Activated naive CD4-positive, alpha-beta T cell treated with anti-CD3 and anti-CD28 coated beads for 36 hours (primary cell): ENCODE data around the gene PDCD5. TPM values are rescaled to one million over a fixed set of nuclear protein-coding genes. Genes with fewer than 3 reads are reported as not detected.
A peak's percentile ranks its signal among the peaks of the same experiment; 100 is the strongest.
"Not testable (repeated sequence)": the region's sequence is repeated elsewhere in the genome, so short reads cannot be mapped to it uniquely, and the experiment has no call there.

Experiments
- CTCF ChIA-PET: fragments of 350-600 bp; sonication (Branson Sonifier 250); formaldehyde crosslinking; loops from one replicate; lab custom pipeline; 2021; ENCODE audit warnings: antibody characterized with exemption; lab: Charles Lee
- DNase-seq: peaks from one replicate; pipeline ENCODE4 v3.0.0-alpha.2; 2020
- H3K27ac Mint-ChIP-seq: one replicate; pipeline ENCODE4 v1.8.0; 2021; ENCODE audit warnings: mild to moderate bottlenecking, mixed read lengths
- H3K27me3 Mint-ChIP-seq: one replicate; pipeline ENCODE4 v1.8.0; 2021; ENCODE audit warnings: low read depth, mixed read lengths
- H3K36me3 Mint-ChIP-seq: one replicate; pipeline ENCODE4 v1.8.0; 2021; ENCODE audit warnings: low read depth, mixed read lengths
- H3K4me1 Mint-ChIP-seq: one replicate; pipeline ENCODE4 v1.8.0; 2021; ENCODE audit warnings: low read depth, mixed read lengths
- H3K4me3 Mint-ChIP-seq: one replicate; pipeline ENCODE4 v1.8.0; 2021; ENCODE audit warnings: mild to moderate bottlenecking, moderate library complexity, mixed read lengths
- H3K9me3 Mint-ChIP-seq: one replicate; pipeline ENCODE4 v1.8.0; 2021; ENCODE audit warnings: mixed read lengths
- intact Hi-C: fragments of 100-400 bp; cut with micrococcal nuclease; formaldehyde crosslinking; loops from one replicate; pipeline ENCODE4 v1.15.1; 2023
- total RNA-seq, 2 experiments: library from RNA; stranded (reverse); gene quantifications; one replicate each; pipeline ENCODE4 v1.2.3, GENCODE V29; 2021

Gene PDCD5
- total RNA-seq, 2 experiments from 2014 or later, result 233 to 242 TPM

DNA sequence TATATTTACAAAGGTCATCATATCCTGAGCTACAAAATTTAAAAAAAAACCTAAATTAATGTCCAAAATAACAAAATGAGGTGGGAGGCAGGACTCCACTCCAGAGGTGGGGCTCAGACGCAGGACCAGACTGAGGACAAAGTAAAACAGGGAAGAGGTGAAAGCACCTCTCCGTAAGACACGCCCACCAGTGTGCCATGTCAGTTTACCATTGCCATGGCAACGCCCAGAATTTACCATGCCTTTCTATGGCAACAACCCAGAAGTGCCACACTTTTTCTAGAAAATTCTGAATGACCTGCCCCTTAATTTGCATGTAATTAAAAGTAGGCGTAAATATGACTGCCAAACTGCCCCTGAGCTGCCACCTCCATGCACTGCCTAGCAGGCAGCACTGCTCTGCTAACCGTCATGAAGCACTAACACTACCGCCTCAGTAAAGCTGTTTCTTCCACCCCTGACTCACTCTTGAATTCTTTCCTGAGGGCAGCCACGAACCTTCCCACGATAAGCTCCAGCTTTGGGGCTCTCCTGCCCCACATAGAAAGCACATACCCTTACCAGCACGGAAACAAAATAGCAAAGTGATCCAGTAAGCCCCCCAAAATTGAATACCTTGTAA, 22.3 kb upstream of the PDCD5 start:
- Mint-ChIP-seq H3K9me3 (no peaks in the 10 kb centered on the region), H3K27me3 (no peaks in the 10 kb centered on the region), H3K27ac (no peak overlapping the region), H3K4me1 (no peaks in the 10 kb centered on the region), H3K36me3 (no peaks in the 10 kb centered on the region), H3K4me3 (no peak overlapping the region)
- CTCF ChIA-PET, result interaction anchor here (1.0 kb wide), 1 partner anchor 11 kb away, joined by 4 read pairs; no protein-coding TSS in a partner anchor
- no peak for DNase-seq
- intact Hi-C loops, result no loop called here

DNA sequence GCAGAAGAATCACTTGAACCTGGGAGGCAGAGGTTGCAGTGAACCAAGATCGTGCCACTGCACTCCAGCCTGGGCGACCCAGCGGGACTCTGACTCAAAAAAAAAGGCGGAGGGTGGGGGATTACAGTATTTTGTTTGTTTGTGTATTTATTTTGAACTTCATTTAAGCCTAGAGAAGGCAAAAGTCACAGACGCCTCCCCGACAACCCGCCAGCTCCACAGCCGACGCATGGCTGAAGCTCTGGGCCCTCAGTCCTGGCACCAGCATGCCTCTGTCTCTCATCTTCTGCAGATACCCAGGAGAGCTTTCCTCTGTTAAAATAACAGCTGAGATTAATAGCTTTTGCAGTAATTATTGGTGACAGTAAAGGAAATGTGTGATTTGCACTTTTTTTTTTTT, 17.2 kb upstream of the PDCD5 start:
- DNase-seq, result no peak
- CTCF ChIA-PET, result interaction anchor here (0.6 kb wide), 1 partner anchor 101 kb away, joined by 3 read pairs; no protein-coding TSS in a partner anchor
- intact Hi-C loops, result no loop called here

DNA sequence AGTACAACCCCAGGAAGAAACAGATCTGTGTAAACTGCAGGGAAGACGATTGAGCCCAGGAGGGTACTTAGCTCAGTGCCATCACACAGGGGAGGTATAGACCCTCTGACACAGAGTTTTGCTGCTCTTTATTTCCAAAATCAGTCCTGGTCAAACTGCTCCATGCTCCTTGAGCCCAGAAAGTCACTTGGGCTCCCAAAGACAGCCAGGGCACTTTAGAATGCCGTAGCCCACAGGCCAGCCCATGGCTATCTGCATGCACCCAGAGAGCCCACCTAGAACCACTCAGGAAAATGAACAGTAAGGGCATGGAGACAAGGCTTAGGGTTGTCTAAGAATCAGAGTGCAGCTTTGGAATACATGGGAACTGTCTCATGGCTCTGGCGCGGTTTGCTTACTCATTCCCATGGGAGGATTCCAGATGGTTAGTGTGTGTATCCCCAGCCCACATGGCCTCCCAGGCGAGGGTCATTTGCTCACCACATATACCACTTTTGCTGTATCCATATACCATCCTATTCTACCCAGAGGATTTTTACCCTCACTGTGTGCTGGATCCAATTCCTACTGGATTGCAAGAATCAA, 14.7 kb upstream of the PDCD5 start:
- CTCF ChIA-PET, result interaction anchor here (0.7 kb wide), 1 partner anchor 513 kb away, joined by 3 read pairs; no protein-coding TSS in a partner anchor
- Mint-ChIP-seq H3K4me3 (no peak overlapping the region), H3K4me1 (peaks cover 7% of the 10 kb centered on the region), H3K9me3 (no peaks in the 10 kb centered on the region), H3K27ac (no peak overlapping the region), H3K36me3 (no peaks in the 10 kb centered on the region), H3K27me3 (peaks cover 12% of the 10 kb centered on the region)
- no peak for DNase-seq
- intact Hi-C loops, result no loop called here

More for the DNA sequence above, 17.2 kb upstream of the PDCD5 start:
- no peaks in the 10 kb centered on the region for H3K9me3 Mint-ChIP-seq
- H3K4me1 Mint-ChIP-seq, result no peaks in the 10 kb centered on the region
- H3K4me3 Mint-ChIP-seq, result no peak overlapping the region
- no peaks in the 10 kb centered on the region for H3K36me3 Mint-ChIP-seq
- peaks cover 3% of the 10 kb centered on the region for H3K27me3 Mint-ChIP-seq
- no peak overlapping the region for H3K27ac Mint-ChIP-seq

DNA sequence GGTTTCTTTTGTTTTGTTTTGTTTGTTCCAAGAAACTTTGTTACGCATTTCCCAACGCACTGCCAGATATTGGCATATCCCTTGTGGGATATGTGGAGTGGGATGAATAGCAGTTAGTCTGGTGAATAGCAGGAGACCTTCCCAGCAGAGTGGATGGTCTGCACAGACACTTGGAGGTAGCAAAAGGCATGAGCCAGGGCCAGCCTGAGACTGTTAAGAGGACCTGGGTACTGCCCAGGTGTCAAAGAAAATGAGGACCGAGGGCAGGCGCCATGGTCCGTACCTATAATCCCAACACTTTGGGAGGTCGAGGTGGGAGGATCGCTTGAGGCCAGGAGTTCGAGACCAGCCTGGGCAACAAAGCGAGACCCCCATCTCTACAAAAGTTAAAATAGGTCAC, 13.5 kb upstream of the PDCD5 start:
- peaks cover 8% of the 10 kb centered on the region for H3K4me1 Mint-ChIP-seq
- H3K9me3 Mint-ChIP-seq, result no peaks in the 10 kb centered on the region
- H3K27me3 Mint-ChIP-seq, result peaks cover 12% of the 10 kb centered on the region
- CTCF ChIA-PET, result no interaction called here
- no peak for DNase-seq
- intact Hi-C loops, result no loop called here
- no peak overlapping the region for H3K4me3 Mint-ChIP-seq
- no peaks in the 10 kb centered on the region for H3K36me3 Mint-ChIP-seq
- no peak overlapping the region for H3K27ac Mint-ChIP-seq

DNA sequence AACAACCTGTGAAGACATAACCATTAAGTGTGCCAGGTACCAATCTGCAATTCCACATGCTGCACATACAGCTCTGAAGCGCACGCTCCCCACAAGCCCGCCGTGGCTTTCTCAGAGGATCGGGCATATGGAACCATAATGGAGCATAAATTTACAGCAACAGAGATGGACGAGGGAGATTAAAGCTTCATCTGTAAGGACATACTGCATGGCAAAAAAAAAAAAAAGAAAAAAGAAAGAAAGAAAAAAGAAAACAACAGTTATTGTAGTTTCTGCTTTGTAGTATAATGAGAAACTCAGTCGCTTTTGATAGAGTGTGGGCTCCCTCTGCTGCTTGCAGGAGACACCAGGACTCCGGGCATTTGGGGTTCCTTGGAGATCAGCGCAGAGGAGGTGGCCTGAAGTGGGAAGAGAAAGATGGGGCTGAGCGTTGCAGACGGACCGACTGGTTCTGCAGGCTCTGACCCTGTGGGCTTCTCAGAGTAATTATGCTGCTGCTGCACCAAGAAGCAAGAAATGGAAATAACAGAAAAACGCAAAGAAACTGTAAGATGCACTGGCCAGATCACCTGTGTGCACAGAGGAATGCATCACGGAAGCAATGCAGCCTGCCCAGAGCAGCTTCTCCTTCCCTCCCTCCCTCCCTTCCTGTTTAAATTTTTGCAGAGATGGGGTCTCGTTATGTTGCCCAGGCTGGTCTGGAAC, 10.8 kb upstream of the PDCD5 start:
- CTCF ChIA-PET, result interaction anchor here (0.7 to 1.2 kb wide), 5 partner anchors 11 to 928 kb away, joined by 4 to 6 read pairs (median 4); no protein-coding TSS in a partner anchor
- no peaks in the 10 kb centered on the region for H3K9me3 Mint-ChIP-seq
- peaks cover 14% of the 10 kb centered on the region for H3K27me3 Mint-ChIP-seq
- no peak overlapping the region for H3K4me3 Mint-ChIP-seq
- peaks cover 16% of the 10 kb centered on the region for H3K4me1 Mint-ChIP-seq
- H3K27ac Mint-ChIP-seq, result no peak overlapping the region
- intact Hi-C loops, result loop anchor here (1.0 kb wide), 3 partner anchors 106 to 282 kb away; no protein-coding TSS in a partner anchor
- no peaks in the 10 kb centered on the region for H3K36me3 Mint-ChIP-seq
- DNase-seq, result peak; percentile 76

DNA sequence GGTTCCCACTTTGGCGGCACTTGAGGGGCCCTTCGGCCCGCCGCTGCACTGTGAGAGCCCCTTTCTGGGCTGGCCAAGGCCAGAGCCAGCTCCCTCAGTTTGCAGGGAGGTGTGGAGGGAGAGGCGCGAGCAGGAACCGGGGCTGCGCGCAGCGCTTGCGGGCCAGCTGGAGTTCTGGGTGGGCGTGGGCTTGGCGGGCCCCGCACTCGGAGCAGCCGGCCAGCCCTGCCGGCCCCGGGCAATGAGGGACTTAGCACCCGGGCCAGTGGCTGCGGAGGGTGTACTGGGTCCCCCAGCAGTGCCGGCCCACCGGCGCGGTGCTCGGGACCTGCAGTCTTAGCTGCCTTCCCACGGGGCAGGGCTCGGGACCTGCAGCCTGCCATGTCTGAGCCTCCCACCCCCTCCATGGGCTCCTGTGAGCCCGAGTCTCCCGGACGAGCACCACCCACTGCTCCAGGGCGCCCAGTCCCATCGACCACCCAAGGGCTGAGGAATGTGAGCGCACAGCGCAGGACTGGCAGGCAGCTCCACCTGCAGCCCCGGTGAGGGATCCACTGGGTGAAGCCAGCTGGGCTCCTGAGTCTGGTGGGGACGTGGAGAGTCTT, 9.4 kb upstream of the PDCD5 start:
- H3K9me3 Mint-ChIP-seq, H3K36me3 Mint-ChIP-seq, DNase-seq, H3K4me3 Mint-ChIP-seq, intact Hi-C loops, H3K27ac Mint-ChIP-seq: not testable (repeated sequence)
- peaks cover 16% of the 10 kb centered on the region for H3K4me1 Mint-ChIP-seq
- peaks cover 14% of the 10 kb centered on the region for H3K27me3 Mint-ChIP-seq
- CTCF ChIA-PET, result interaction anchor here (0.6 kb wide), 1 partner anchor 161 kb away, joined by 3 read pairs; no protein-coding TSS in a partner anchor

DNA sequence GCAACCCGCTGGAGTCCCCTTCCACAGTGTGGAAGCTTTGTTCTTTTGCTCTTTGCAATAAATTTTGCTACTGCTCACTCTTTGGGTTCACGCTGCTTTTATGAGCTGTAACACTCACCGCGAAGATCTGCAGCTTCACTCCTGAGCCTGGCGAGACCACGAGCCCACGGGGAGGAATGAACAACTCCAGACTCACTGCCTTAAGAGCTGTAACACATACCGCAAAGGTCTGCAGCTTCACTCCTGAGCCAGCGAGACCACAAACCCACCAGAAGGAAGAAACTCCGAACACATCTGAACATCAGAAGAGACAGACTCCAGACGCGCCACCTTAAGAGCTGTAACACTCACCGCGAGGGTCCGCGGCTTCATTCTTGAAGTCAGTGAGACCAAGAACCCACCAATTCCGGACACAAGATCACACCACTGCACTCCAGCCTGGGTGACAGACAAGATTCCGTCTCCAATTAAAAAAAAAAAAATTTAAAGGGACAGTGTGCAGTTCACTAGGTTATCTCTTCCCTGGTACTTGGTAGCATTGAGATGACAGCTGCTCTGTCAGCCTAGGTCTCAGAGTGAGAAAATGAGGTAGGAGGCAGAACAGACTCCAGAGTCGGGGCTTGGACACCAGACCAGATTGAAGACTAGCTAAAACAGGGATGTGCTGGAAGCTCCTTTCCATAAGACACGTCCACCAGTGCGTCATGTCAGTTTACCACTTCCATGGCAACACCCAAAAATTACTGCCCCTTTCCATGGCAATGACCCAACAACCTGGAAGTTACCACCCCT, 8.1 kb upstream of the PDCD5 start:
- not testable (repeated sequence) for H3K27ac Mint-ChIP-seq, DNase-seq, H3K9me3 Mint-ChIP-seq, H3K36me3 Mint-ChIP-seq
- Mint-ChIP-seq H3K4me1 (peaks cover 16% of the 10 kb centered on the region), H3K4me3 (peak overlapping the region; percentile 68), H3K27me3 (peaks cover 10% of the 10 kb centered on the region)
- CTCF ChIA-PET, result interaction anchor here (0.6 to 1.1 kb wide), 2 partner anchors 60 to 254 kb away, joined by 3 to 4 read pairs; no protein-coding TSS in a partner anchor
- intact Hi-C loops, result loop anchor here (1.0 kb wide), 1 partner anchor 8 kb away; the partner anchor contains the start of gene PDCD5

DNA sequence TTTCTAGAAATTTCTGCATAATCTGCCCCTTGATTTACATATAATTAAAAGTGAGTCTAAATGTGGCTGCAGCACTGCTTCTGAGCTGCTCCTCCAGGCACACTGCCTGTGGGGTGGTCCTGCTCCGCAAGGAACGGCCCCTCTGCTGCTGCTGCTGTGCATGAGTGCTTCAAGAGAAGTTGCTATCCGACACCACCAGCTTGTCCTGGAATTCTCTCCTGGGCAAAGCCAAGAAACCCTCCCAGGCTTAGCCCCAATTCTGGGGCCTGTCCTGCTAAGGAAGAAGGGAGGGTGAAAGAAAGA, 7.5 kb upstream of the PDCD5 start:
- CTCF ChIA-PET, result interaction anchor here (0.6 to 1.1 kb wide), 2 partner anchors 60 to 255 kb away, joined by 3 to 4 read pairs; no protein-coding TSS in a partner anchor
- DNase-seq, result no peak
- no peaks in the 10 kb centered on the region for H3K9me3 Mint-ChIP-seq
- H3K4me3 Mint-ChIP-seq, result no peak overlapping the region
- H3K27me3 Mint-ChIP-seq, result peaks cover 10% of the 10 kb centered on the region
- H3K27ac Mint-ChIP-seq, result no peak overlapping the region
- intact Hi-C loops, result loop anchor here (1.0 kb wide), 1 partner anchor 8 kb away; the partner anchor contains the start of gene PDCD5
- H3K4me1 Mint-ChIP-seq, result peaks cover 16% of the 10 kb centered on the region
- no peaks in the 10 kb centered on the region for H3K36me3 Mint-ChIP-seq

DNA sequence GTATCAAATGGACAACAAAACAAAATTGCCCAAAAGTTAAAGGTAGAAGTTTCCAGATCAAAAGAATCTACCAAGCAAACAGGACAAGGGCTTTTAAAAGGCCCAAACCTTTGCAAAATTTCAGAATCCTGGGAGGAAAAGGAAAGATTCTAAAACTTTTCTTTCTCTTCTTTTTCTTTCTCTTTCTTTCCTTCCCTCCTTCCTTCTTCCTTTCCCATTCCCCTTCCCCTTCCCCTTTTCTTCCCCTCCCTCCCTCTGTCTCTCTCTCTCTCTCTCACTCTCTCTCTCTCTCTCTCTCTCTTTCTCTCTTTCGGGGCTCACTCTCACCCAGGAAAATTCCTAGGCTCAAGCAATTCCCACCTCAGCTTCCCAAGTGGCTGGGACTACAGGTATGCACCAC, 4.2 kb upstream of the PDCD5 start:
- H3K36me3 Mint-ChIP-seq, result no peaks in the 10 kb centered on the region
- H3K27ac Mint-ChIP-seq, result no peak overlapping the region
- intact Hi-C loops, result no loop called here
- DNase-seq, result no peak
- CTCF ChIA-PET, result no interaction called here
- peaks cover 9% of the 10 kb centered on the region for H3K4me1 Mint-ChIP-seq
- H3K27me3 Mint-ChIP-seq, result peaks cover 2% of the 10 kb centered on the region
- H3K9me3 Mint-ChIP-seq, result no peaks in the 10 kb centered on the region
- H3K4me3 Mint-ChIP-seq, result no peak overlapping the region

DNA sequence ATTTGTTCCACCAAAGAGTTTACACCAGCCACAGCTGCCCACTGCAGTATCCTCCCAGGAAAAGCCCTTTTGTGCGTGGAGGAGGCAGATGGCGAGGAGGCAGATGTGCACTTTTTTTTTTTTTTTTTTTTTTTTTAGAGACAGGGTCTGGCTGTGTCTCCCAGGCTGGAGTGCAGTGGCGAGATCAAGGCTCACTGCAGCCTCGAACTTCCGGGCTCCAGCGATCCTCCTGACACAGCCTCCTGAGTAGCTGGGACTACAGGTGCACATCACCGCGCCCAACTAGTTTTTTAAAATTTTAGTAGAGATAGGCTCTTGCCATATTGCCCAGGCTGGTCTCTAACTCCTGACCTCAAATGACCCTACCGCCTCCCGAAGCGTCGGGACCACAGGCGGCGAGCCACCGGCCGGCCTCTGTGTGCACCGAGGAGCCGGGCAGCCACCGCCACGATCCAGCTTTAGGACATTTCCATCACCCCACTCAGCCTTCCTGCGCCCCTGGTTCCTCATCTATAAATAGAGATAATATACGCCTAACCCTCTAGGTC, 563 bp upstream of the PDCD5 start:
- DNase-seq, result no peak
- peaks cover 32% of the 10 kb centered on the region for H3K4me1 Mint-ChIP-seq

DNA sequence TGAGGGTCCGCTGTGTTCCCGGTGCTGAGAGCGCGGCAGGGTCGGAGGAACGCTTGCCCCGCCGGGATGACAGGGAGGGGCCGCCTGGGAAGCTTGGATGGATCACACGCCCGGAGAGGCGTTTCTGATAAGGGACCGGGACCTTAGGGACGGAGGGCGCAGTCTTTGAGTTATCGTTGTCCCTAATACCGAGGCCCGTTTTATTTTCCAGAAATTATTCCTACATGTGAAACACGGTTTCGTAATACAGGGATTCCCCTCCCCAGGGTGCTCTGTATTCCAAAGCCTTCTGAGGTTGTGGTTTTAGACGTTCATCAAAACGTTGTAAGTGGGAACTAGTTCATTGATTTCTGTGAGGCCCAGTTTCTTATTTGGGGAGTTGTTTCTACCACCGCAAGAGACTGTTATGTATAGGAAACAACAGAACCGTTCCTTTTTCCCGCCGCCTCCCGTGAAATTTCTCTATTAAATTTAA, 752 bp downstream of the PDCD5 start:
- Mint-ChIP-seq H3K36me3 (peaks cover 35% of the 10 kb centered on the region), H3K27ac (peak overlapping the region; percentile 81), H3K4me1 (peaks cover 45% of the 10 kb centered on the region), H3K27me3 (no peaks in the 10 kb centered on the region), H3K4me3 (peak overlapping the region; percentile 87), H3K9me3 (no peaks in the 10 kb centered on the region)
- intact Hi-C loops, result loop anchor here (1.0 to 10.0 kb wide), 9 partner anchors 8 to 1231 kb away; partner anchors contain the start of genes ANKRD27, CEBPG, DPY19L3 and FAAP24
- no peak for DNase-seq
- CTCF ChIA-PET, result no interaction called here

More for the DNA sequence above, 563 bp upstream of the PDCD5 start:
- peak overlapping the region; percentile 89 for H3K4me3 Mint-ChIP-seq
- peaks cover 23% of the 10 kb centered on the region for H3K36me3 Mint-ChIP-seq
- H3K27me3 Mint-ChIP-seq, result no peaks in the 10 kb centered on the region
- intact Hi-C loops, result loop anchor here (2.0 to 10.0 kb wide), 5 partner anchors 112 to 1230 kb away; partner anchors contain the start of genes CEBPG, GPATCH1, NUDT19 and ZNF507
- H3K27ac Mint-ChIP-seq, result peak overlapping the region; percentile 70
- no peaks in the 10 kb centered on the region for H3K9me3 Mint-ChIP-seq
- CTCF ChIA-PET, result no interaction called here
